GM12872 (cell line): ENCODE results near the gene MYO1D.

Experiments
- TF ChIP-seq, protein P1 (sequence below): IDR thresholded peaks from 3 replicates; pipeline ENCODE4 v1.5.1; 2011; ENCODE audit warnings: low read depth, mild to moderate bottlenecking, low read length, moderate library complexity; ENCODE audit not compliant: insufficient read depth

MYO1D gene

DNA sequence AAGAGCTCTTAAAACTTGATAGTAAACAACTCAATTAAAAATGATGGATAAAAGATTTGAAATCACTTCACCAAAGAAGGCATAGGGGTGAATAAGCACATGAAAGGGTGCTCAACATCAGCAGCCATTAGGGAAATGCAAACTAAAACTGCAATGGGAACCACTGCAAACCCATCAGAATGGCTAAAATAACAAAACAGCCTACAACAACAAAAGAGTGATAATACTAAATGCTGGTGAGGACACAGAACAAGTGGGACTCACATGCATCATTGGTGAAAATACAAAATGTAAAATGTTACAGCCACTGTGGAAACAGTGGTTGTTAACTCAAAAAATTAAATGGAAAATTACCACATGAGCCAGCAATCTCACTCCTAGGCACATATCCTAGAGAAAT is 268.7 kb downstream of the MYO1D start:
- TF ChIP-seq, protein P1, sequence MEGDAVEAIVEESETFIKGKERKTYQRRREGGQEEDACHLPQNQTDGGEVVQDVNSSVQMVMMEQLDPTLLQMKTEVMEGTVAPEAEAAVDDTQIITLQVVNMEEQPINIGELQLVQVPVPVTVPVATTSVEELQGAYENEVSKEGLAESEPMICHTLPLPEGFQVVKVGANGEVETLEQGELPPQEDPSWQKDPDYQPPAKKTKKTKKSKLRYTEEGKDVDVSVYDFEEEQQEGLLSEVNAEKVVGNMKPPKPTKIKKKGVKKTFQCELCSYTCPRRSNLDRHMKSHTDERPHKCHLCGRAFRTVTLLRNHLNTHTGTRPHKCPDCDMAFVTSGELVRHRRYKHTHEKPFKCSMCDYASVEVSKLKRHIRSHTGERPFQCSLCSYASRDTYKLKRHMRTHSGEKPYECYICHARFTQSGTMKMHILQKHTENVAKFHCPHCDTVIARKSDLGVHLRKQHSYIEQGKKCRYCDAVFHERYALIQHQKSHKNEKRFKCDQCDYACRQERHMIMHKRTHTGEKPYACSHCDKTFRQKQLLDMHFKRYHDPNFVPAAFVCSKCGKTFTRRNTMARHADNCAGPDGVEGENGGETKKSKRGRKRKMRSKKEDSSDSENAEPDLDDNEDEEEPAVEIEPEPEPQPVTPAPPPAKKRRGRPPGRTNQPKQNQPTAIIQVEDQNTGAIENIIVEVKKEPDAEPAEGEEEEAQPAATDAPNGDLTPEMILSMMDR = no peak

DNA sequence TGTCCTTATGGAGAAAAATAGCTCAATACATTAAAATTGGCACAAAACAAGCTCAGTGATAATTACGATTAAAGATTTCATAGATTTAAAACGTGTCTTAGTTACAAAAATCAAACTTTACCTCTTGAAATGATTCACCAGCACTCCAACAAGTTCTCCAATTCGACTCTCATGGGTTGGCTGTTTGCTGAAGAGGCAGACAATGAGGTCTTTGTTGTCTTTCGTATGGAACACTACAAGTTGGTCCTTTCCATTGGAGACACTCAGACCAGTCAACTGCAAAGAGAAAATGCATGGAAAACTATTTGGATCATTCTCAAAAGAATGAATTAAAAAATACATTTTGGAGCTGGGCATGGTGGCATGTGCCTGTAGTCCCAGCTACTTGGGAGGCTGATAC is 272.0 kb downstream of the MYO1D start:
- TF ChIP-seq, protein P1 = no peak

DNA sequence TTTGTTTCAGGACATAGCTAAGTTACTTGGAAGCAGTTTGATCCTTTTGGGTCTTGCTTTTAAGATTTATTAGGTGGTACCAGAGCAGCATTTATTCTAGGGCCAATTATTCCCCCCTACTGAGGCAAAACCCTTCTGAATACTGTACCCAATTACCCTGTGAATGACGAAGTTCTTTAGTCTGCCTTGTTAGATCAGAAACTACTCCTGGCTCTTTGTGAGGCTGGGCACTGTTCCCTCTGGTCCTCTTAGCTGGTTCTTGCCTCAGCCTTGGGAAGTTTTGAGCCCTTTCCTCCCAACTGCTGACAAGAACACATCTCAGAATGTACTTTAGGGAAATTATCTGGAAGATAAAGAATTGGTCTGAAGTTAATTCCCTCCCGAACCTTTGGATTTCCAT is 274.5 kb downstream of the MYO1D start:
- TF ChIP-seq, protein P1 = no peak

DNA sequence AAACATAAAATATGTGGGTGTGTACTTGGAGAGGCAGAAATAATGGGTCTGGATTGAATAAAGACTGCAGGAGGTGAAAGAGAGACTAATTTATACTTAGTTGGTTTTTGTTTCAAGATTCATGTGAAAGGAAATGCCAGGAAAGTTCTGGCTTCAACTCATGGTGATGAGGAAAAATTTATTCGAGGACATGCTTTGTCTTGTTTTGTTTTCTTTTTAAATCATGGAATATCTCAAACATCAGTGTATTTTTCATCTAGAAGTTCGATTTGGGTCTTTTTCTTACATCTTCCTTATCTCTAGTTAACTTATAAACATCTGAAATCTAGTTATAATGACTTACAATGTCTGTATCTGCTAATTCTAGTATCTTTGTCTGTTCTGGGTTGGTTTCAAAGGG is 275.1 kb downstream of the MYO1D start:
- TF ChIP-seq, protein P1 = no peak

DNA sequence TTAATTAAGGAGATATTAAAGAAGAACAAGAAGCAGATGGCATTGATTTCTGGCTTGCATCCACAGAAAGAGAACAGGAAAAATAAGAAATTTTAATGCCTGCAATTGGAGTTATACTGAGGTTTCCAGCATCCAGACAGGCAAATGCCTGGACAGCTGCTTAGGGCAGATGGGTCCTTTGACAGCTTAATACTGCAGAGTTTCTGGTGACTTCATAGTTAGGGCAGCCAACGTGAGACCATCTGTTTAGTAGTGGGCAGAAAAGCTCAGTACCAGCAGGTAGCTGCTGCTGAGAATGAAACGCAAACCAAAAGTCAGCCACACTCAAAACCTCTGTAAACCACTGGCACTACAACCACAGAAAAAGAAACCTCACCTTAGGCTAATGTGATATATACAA is 280.3 kb downstream of the MYO1D start:
- TF ChIP-seq, protein P1 = no peak

DNA sequence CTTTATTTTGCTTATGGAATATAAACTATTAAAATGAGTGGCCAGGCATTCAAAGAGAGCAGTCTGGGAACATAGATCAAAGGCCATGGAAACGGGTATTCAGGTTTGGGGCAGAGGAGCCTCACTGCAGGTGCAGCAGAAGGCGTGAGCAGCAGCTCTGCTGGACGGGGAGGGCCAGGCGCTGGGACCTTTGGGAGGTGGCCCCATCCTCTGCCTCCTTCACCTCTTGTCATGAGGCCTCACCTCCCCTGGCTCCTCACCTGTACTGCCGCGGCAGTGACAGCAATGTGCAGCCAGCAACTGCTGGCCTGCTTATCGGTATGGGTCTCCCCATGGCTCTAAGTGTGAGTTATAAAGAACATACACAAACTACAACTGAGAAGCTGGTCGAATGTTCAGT is 280.7 kb downstream of the MYO1D start:
- TF ChIP-seq, protein P1 = no peak

DNA sequence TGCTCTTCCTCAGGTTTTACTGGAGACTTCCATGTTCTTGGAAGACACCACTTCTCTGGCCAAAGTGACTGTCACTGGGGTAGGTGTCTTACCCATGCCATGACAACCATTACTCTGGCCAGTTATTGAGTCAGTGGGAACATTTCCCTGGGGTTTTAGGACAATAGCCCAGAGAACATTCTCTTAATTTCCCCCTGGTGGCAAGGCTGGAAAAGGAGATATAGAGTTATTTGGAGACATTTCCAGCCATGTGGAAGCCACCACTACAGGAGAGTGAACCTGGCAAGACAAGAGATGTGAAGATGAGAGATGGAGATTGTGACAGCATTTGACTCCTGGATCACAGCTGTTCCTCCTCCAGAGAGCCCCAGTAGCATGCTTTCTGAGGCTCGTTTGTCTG is 283.9 kb downstream of the MYO1D start:
- TF ChIP-seq, protein P1 = no peak

DNA sequence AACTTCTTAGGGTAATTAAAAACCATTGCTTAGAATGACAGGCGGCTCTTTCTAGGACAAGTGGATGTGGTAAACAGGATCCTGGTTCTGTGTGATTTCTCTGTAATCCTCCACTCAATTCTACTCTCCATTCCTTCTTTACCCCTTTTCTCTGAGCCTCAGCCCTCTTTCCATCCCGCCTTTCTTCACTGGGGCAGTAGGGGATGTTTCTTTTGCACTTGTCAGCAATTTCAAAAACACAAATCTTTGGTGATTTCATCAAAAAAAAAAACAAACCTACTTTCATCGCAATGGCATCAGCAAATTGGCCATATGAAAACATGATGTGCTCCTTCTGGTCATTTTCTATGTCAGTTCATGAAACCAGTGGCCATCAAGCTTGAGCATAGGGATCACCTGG is 285.5 kb downstream of the MYO1D start:
- TF ChIP-seq, protein P1 = no peak
